ENCODE results near the gene SPTY2D1.

DNA sequence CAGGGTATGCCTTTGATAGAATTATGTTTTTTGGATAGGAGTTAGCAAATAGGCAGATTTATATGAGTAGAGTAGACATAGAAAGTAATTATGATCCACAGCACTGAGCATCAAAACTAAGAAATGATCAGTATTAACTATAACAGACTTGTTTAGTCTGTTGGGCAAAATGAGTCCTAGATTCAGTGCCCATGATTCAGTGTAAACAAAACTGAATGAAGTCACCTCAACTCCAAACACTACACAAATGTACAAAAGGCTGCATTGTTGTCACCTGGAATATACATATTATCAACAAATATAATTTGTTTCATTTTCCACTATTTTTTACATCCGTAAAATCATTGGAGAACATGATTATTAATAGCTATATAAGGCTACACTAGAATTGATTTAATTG lies 52.3 kb downstream of the SPTY2D1 start:
- TF ChIP-seq EZH2 (IDR thresholded peaks at IDR 0.05) (no peak), POLR2AphosphoS5 (IDR thresholded peaks at IDR 0.05; ENCODE audit: borderline replicate concordance, low read depth, low read length) (no peak)

All from SK-N-MC (cell line).